ELF-1 (cell line): ENCODE results near the gene TIMM17A.

ENCODE experiments used
- DNase-seq: peaks from one replicate; pipeline ENCODE4 v3.0.0-alpha.2; 2016; ENCODE audit warnings: low read depth, low spot score

The TIMM17A gene

DNA sequence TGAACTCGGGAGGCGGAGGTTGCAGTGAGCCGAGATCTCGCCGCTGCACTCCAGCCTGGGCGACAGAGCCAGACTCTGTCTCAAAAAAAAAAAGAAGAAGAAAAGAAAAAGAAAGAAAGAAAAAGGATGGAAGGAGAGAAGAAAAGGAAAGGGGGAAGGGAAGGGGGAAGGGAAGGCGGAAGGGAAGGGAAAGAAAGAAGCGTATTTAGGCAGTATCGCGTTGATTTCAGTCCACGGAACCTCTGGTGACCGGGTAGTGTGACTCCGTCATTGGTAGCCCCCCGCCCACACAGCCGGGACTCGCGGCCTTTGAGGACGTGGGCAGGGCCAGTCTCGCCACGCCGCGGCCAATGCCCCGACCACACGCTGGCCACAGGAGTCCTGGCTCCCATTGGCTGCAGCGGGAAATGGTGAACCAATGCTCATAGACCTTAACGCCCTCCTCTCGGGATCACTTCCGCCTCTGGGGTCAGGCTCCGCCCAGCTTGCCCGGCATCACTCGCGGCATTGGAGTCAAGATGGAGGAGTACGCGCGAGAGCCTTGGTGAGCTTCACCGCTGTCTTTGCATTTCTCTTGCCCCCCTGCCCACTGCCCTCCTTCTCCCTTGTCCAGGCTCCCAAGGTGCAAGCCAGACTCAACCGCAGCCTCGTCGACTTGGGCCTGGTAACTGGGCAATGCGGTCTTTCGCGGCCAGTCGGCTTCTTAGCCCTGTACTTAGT, at the start of gene TIMM17A:
Gene TIMM17A (plus strand): TSS at position 495 of the 720 bp plus-strand sequence. CDS start 24 bp downstream, at position 519.
- peak; percentile 97 for DNase-seq

- no peak for DNase-seq
Observed at GRCh38 chr1:201906336-201906735, 49.0 kb upstream of the TIMM17A start.

DNA sequence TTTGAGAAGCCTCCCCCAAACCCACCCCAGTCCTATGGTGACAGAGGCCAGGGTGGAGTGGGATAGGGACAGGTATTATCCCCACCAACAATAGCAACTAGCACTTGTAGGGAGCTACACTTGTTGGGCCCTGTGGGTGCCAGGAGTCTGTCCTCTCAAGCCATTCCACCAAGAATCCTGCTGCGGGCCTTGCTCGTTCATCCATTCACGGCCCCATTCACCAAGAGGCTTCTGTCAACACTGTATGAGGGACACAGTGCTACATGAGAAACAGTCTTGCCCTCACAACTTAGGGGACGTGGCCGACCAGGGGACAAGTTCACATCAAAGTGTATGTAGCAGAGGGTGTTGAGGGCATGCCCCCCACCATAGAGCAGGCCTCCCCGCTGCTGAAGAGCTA, 47.7 kb upstream of the TIMM17A start:
- DNase-seq, result no peak

- DNase-seq, result peak; percentile 46
Observed at GRCh38 chr1:201911826-201912571, 43.3 kb upstream of the TIMM17A start.

GRCh38 chr1:201912832-201913231, 42.5 kb upstream of the TIMM17A start:
- DNase-seq, result peak; percentile 76

GRCh38 chr1:201914456-201915235, 40.7 kb upstream of the TIMM17A start:
- DNase-seq, result no peak

DNA sequence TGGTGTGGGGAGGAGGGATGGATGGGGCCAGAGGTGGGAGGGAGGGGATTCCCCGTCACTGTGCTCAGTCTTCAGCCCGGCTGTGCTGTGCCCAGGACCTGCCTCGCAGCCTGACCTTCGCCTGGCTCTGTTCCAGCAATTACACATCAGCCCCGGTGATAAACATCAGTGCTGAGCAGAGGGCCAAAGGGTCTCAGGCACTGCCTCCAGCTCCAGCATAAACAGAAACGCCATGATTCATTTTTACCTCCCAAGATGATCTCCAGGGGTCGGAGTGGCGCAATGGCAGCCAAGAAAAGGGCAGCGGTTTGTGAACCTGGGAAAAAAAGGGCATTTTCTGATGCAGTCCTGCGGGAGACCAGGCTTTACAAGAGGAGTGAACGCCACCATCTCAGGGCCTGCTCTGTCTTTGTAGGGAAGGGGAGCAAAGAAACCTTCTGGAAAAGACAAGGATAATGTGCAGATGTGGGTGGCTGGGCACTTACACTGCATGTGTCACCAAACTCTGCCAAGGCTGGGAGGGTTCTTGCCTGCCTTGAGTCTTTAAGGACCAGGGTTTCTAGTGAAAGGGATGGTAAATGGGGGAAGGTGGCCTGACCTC, 38.6 kb upstream of the TIMM17A start:
- peak; percentile 46 for DNase-seq

DNA sequence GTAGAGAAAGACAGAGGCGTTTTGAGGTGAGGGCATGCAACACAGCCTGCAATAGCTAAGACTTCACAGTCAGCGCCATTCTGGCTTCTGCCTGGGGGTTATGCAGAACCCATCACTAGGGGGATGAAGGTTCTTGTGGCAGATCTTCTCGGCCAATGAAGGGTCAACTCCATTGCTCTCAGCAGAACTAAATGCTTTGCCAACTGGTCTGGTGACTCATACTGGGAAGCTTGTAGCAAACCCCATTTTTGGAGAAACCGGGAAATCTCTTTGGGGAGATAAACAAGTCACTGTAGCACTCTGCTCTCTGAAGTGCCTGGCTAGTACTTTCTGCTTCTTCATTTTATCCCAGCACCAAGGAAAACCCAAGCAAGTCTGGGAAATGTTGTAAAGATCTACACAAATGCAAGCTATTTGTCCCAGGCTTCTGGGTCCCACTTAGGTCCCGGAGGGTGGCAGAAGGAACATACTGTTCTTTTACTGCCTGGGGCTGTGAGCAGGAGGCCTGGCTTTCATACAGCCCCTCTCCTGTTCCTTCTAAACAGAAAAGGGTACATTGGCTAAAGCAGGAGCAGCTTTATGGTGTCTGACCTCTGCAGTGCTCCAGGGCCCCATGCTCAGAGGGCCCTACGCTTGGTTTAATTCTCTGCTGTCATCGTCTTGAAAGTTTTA, 37.8 kb upstream of the TIMM17A start:
- DNase-seq, result no peak

DNA sequence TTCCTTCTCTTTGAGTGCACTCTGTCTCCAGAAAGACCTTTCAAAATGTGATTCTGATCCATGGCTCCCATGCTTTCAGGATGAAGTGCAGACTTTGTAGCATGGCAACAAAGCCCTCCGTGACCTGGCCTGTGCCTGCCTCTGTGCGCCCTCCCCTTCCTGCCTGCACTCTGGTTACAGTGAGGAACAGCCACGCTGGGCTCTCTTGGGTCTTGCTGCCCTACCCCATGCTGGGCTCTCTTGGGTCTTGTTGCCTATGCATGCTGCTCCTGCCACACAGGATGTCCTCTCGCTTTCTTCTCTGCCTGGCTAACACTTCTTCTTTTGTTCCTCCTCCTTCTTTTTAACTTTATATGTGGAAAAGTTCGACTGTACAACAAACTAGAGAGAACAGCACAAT, 37.0 kb upstream of the TIMM17A start:
- no peak for DNase-seq

- DNase-seq, result no peak
Observed at GRCh38 chr1:201921952-201922558, 33.2 kb upstream of the TIMM17A start.

- no peak for DNase-seq
Observed at GRCh38 chr1:201925301-201925567, 30.1 kb upstream of the TIMM17A start.

GRCh38 chr1:201925981-201926645, 29.2 kb upstream of the TIMM17A start:
- DNase-seq, result no peak

DNA sequence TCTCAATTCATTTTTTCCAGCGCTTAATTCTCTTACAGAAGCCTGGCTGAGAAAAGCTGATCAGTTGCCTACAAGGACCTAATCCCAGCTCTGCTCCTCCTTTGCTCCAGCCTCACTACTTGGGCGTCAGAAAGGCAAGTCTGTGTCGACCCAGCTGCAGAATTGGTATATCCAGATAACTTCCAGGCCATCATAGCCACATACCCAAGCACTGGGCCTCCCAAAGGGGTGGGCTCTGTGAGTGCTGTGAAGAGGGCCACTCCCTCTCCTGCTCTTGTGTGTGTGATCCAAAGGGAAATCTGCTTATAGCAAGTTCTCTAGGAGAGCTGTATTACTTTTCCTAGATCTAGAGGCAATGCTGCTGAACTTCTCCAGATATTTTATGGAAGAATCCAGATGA, 27.0 kb upstream of the TIMM17A start:
- no peak for DNase-seq

DNA sequence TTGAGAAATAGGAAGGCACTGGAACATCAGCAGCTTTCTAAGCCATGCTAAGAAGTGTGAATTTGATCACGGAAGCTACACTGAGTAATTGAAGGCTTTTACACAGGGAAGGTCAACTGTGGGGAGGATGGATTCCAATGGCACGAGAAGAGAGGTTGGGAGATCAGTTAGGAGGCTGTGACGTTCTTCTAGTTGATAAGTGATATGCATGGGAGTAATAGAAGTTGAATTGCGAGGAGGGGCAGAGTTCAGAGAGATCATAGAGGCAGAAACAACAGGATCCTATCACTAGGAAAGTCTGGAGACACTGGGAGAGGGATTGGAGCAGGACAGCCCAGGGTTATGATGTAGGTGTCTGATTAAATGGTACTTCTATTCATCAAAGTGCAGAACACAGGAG, 25.2 kb upstream of the TIMM17A start:
- no peak for DNase-seq

DNA sequence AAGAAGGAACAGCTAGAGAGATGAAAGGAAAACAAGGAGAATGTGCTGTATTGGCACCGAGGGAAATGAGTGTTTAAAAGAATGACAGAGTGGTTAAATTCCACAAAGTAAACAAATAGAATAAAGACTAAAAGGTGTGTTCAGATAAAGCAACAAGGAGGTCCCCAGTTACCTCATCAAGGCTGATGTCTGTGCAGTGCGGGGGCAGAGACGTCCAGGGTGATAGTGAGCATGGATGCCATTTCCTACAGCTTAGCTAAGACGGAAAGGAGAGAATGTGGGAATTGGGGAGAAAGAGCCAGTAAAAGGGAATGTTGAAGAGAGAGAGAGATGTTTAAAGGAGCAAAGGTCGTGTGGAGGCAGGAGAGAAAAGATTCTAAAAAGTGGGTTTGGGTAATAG, 24.5 kb upstream of the TIMM17A start:
- no peak for DNase-seq

GRCh38 chr1:201933840-201934430, 21.4 kb upstream of the TIMM17A start:
- no peak for DNase-seq

GRCh38 chr1:201937624-201938213, 17.6 kb upstream of the TIMM17A start:
- no peak for DNase-seq

- DNase-seq, result peak; percentile 67
Observed at GRCh38 chr1:201938440-201939035, 16.8 kb upstream of the TIMM17A start.

- DNase-seq, result no peak
Observed at GRCh38 chr1:201939148-201939547, 16.2 kb upstream of the TIMM17A start.
